GM13977 (cell line): ENCODE results near the gene ROPN1B.
"Not testable (repeated sequence)": the region's sequence is repeated elsewhere in the genome, so short reads cannot be mapped to it uniquely, and the experiment has no call there.

Experiments
- DNase-seq: peaks from one replicate; pipeline ENCODE4 v3.0.0; 2012; ENCODE audit warnings: low spot score
- CTCF ChIP-seq: IDR thresholded peaks from 2 replicates; pipeline ENCODE4 v1.5.1; 2012; ENCODE audit warnings: mild to moderate bottlenecking, control low read depth; ENCODE audit not compliant: insufficient read depth; ENCODE audit errors: extremely low read depth, missing control alignments
- in situ Hi-C: fragments of 300-500 bp; cut with MboI; formaldehyde crosslinking; loops from one replicate; pipeline ENCODE4 v1.12.0; 2022; ENCODE audit warnings: low sequenced_read_pairs, low pct_unique_long_range_greater_than_20kb, mixed read lengths, inconsistent platforms; ENCODE audit not compliant: unreplicated experiment

The ROPN1B gene

GRCh38 chr3:125971997-125972944, 3.3 kb downstream of the ROPN1B start:
- in situ Hi-C loops, DNase-seq: not testable (repeated sequence)
- peak; percentile 62 for TF ChIP-seq CTCF

- DNase-seq, in situ Hi-C loops: not testable (repeated sequence)
These were observed 6.4 kb downstream of the ROPN1B start for GRCh38 chr3:125975245-125976002.

- DNase-seq, in situ Hi-C loops: not testable (repeated sequence)
These were observed 7.0 kb downstream of the ROPN1B start for GRCh38 chr3:125976003-125976390.

- in situ Hi-C loops, DNase-seq: not testable (repeated sequence)
These were observed 8.1 kb downstream of the ROPN1B start for GRCh38 chr3:125977104-125977503.

- DNase-seq, in situ Hi-C loops: not testable (repeated sequence)
These were observed 16.0 kb downstream of the ROPN1B start for GRCh38 chr3:125984951-125985350.

- in situ Hi-C loops: no loop called here
- TF ChIP-seq CTCF: no peak
These were observed 21.4 kb downstream of the ROPN1B start for GRCh38 chr3:125990253-125990970.

GRCh38 chr3:125996751-125997150, 27.8 kb downstream of the ROPN1B start:
- DNase-seq, in situ Hi-C loops: not testable (repeated sequence)

More at GRCh38 chr3:125990253-125990970, 21.4 kb downstream of the ROPN1B start:
- peak; percentile 70 for DNase-seq

GRCh38 chr3:126002189-126002588, 33.2 kb downstream of the ROPN1B start:
- TF ChIP-seq CTCF: no peak
- in situ Hi-C loops: no loop called here
- no peak for DNase-seq
